ENCODE measurements around the gene RCAN3. TPM values are rescaled to one million over a fixed set of nuclear protein-coding genes. Genes with fewer than 3 reads are reported as not detected.

RCAN3 gene
- 100 to 1,000 TPM; 171 to 178 TPM for total RNA-seq
- 100 to 1,000 TPM; 112 to 123 TPM for polyA plus RNA-seq

- H3K27ac Mint-ChIP-seq, result peak within 1 kb of the TSS; percentile 92 to 99 (median 98)
- Histone ChIP-seq H3K9me3 (ENCODE audit: control insufficient read depth in 1 of 2, low read length in 2 of 2) (no peaks in the 10 kb centered on the region), H3K27ac (ENCODE audit: low read depth, low read length) (peak within 1 kb of the TSS; percentile 93), H3K27me3 (ENCODE audit: insufficient read depth, low read length) (no peaks in the 10 kb centered on the region), H3K4me3 (ENCODE audit: low read length in 2 of 2) (peak within 1 kb of the TSS; percentile 83 to 84), H3K4me1 (ENCODE audit: insufficient read depth, low read length) (peaks cover 67% of the 10 kb centered on the region), H3K36me3 (ENCODE audit: insufficient read depth, low read length) (no peaks in the 10 kb centered on the region)
- intact Hi-C loops (cut with micrococcal nuclease), result loop anchor here (1.0 to 10.0 kb wide), 8 partner anchors 16 to 422 kb away; partner anchors contain the start of genes CLIC4, NIPAL3 and SRRM1
- POLR2A ChIA-PET (ENCODE audit: partially characterized antibody), result interaction anchor here (0.7 to 16.6 kb wide), 26 partner anchors 9 to 426 kb away, joined by 3 to 459 read pairs (median 6); partner anchors contain the start of genes NIPAL3 and STPG1
- peak; percentile 89 to 93 (median 90) for DNase-seq
- peaks cover 43 to 83% (median 57%) of the 10 kb centered on the region in 4 donors for H3K4me1 Mint-ChIP-seq
- CTCF ChIA-PET (ENCODE audit: partially characterized antibody), result interaction anchor here (1.0 to 6.6 kb wide), 12 partner anchors 11 to 89 kb away, joined by 3 to 38 read pairs (median 8); partner anchors contain the start of genes NIPAL3 and STPG1
- peaks cover 0 to 4% (median 0%) of the 10 kb centered on the region in 8 donors for H3K9me3 Mint-ChIP-seq
- peaks cover 23 to 28% of the 10 kb centered on the region in 2 donors for H3K36me3 Mint-ChIP-seq
- H3K4me3 Mint-ChIP-seq, result peak within 1 kb of the TSS; percentile 96 to 100 (median 99)
- no peaks in the 10 kb centered on the region for H3K27me3 Mint-ChIP-seq
These were observed at the start of gene RCAN3 for GRCh38 chr1:24502709-24503058. Gene RCAN3 (plus strand): TSS chr1:24502836. CDS start chr1:24514373, 11,537 bp downstream.

GRCh38 chr1:24452922-24453485 is 49.6 kb upstream of the RCAN3 start:
- no peak for DNase-seq
- Mint-ChIP-seq H3K27ac (peak overlapping the region in 1 of 7 donors; percentile 59), H3K36me3 (peaks cover 72 to 84% of the 10 kb centered on the region in 2 donors), H3K9me3 (no peaks in the 10 kb centered on the region), H3K27me3 (no peaks in the 10 kb centered on the region), H3K4me1 (peaks cover 0 to 4% (median under 1%) of the 10 kb centered on the region in 4 donors), H3K4me3 (no peak overlapping the region)
- CTCF ChIA-PET (ENCODE audit: partially characterized antibody), result interaction anchor here (0.7 to 1.4 kb wide), 4 partner anchors 39 to 134 kb away, joined by 3 to 6 read pairs (median 4); no protein-coding TSS in a partner anchor
- H3K9me3 ChIP-seq (ENCODE audit: control insufficient read depth in 1 of 2, low read length in 2 of 2), result no peaks in the 10 kb centered on the region
- no peak overlapping the region for H3K4me3 ChIP-seq (ENCODE audit: low read length in 2 of 2)
- no peaks in the 10 kb centered on the region for H3K27me3 ChIP-seq (ENCODE audit: insufficient read depth, low read length)
- intact Hi-C loops (cut with micrococcal nuclease), result no loop called here
- no peak overlapping the region for H3K27ac ChIP-seq (ENCODE audit: low read depth, low read length)
- no peaks in the 10 kb centered on the region for H3K4me1 ChIP-seq (ENCODE audit: insufficient read depth, low read length)
- POLR2A ChIA-PET (ENCODE audit: partially characterized antibody), result interaction anchor here (0.9 to 1.3 kb wide), 2 partner anchors 38 to 48 kb away, joined by 3 to 4 read pairs; partner anchors contain the start of gene NIPAL3
- peaks cover 80% of the 10 kb centered on the region for H3K36me3 ChIP-seq (ENCODE audit: insufficient read depth, low read length)

- intact Hi-C loops (cut with micrococcal nuclease), result no loop called here
- ChIA-PET CTCF (ENCODE audit: partially characterized antibody) (interaction anchor here (2.1 kb wide), 1 partner anchor 32 kb away, joined by 5 read pairs; no protein-coding TSS in a partner anchor), POLR2A (ENCODE audit: partially characterized antibody) (interaction anchor here (1.3 kb wide), 1 partner anchor 47 kb away, joined by 4 read pairs; no protein-coding TSS in a partner anchor)
- Histone ChIP-seq H3K27me3 (ENCODE audit: insufficient read depth, low read length) (no peaks in the 10 kb centered on the region), H3K9me3 (ENCODE audit: control insufficient read depth in 1 of 2, low read length in 2 of 2) (no peaks in the 10 kb centered on the region), H3K36me3 (ENCODE audit: insufficient read depth, low read length) (peaks cover 74% of the 10 kb centered on the region), H3K4me1 (ENCODE audit: insufficient read depth, low read length) (no peaks in the 10 kb centered on the region), H3K27ac (ENCODE audit: low read depth, low read length) (no peak overlapping the region), H3K4me3 (ENCODE audit: low read length in 2 of 2) (no peak overlapping the region)
- peaks cover 75 to 85% of the 10 kb centered on the region in 2 donors for H3K36me3 Mint-ChIP-seq
- H3K9me3 Mint-ChIP-seq, result no peaks in the 10 kb centered on the region
- H3K4me3 Mint-ChIP-seq, result no peak overlapping the region
- DNase-seq, result no peak
- H3K27me3 Mint-ChIP-seq, result no peaks in the 10 kb centered on the region
- peaks cover 0 to 4% (median 3%) of the 10 kb centered on the region in 4 donors for H3K4me1 Mint-ChIP-seq
- peak overlapping the region in 2 of 7 donors; percentile 47 to 78 for H3K27ac Mint-ChIP-seq
These were observed 48.0 kb upstream of the RCAN3 start for GRCh38 chr1:24454673-24455072.

- Mint-ChIP-seq H3K4me1 (peaks cover 0 to 4% (median 3%) of the 10 kb centered on the region in 4 donors), H3K27me3 (no peaks in the 10 kb centered on the region), H3K36me3 (peaks cover 75 to 85% of the 10 kb centered on the region in 2 donors), H3K9me3 (no peaks in the 10 kb centered on the region), H3K27ac (no peak overlapping the region), H3K4me3 (no peak overlapping the region)
- no peak overlapping the region for H3K27ac ChIP-seq (ENCODE audit: low read depth, low read length)
- H3K36me3 ChIP-seq (ENCODE audit: insufficient read depth, low read length), result peaks cover 74% of the 10 kb centered on the region
- POLR2A ChIA-PET (ENCODE audit: partially characterized antibody), result interaction anchor here (1.3 kb wide), 1 partner anchor 31 kb away, joined by 6 read pairs; no protein-coding TSS in a partner anchor
- no peak for DNase-seq
- intact Hi-C loops (cut with micrococcal nuclease), result no loop called here
- H3K27me3 ChIP-seq (ENCODE audit: insufficient read depth, low read length), result no peaks in the 10 kb centered on the region
- no peak overlapping the region for H3K4me3 ChIP-seq (ENCODE audit: low read length in 2 of 2)
- CTCF ChIA-PET (ENCODE audit: partially characterized antibody), result interaction anchor here (1.0 to 2.1 kb wide), 2 partner anchors 31 to 40 kb away, joined by 4 to 5 read pairs; partner anchors contain the start of gene NIPAL3
- no peaks in the 10 kb centered on the region for H3K9me3 ChIP-seq (ENCODE audit: control insufficient read depth in 1 of 2, low read length in 2 of 2)
- no peaks in the 10 kb centered on the region for H3K4me1 ChIP-seq (ENCODE audit: insufficient read depth, low read length)
These were observed 47.4 kb upstream of the RCAN3 start for GRCh38 chr1:24455272-24455671.

GRCh38 chr1:24457866-24458265 is 44.8 kb upstream of the RCAN3 start:
- Histone ChIP-seq H3K27ac (ENCODE audit: low read depth, low read length) (no peak overlapping the region), H3K36me3 (ENCODE audit: insufficient read depth, low read length) (peaks cover 59% of the 10 kb centered on the region), H3K4me1 (ENCODE audit: insufficient read depth, low read length) (no peaks in the 10 kb centered on the region), H3K27me3 (ENCODE audit: insufficient read depth, low read length) (no peaks in the 10 kb centered on the region), H3K9me3 (ENCODE audit: control insufficient read depth in 1 of 2, low read length in 2 of 2) (no peaks in the 10 kb centered on the region), H3K4me3 (ENCODE audit: low read length in 2 of 2) (no peak overlapping the region)
- peaks cover 0 to 6% (median 4%) of the 10 kb centered on the region in 4 donors for H3K4me1 Mint-ChIP-seq
- intact Hi-C loops (cut with micrococcal nuclease), result no loop called here
- H3K36me3 Mint-ChIP-seq, result peaks cover 73 to 79% of the 10 kb centered on the region in 2 donors
- CTCF ChIA-PET (ENCODE audit: partially characterized antibody), result interaction anchor here (0.8 to 1.0 kb wide), 2 partner anchors 68 to 129 kb away, joined by 3 read pairs; no protein-coding TSS in a partner anchor
- H3K27ac Mint-ChIP-seq, result peak overlapping the region in 2 of 7 donors; percentile 44 to 57
- no peak overlapping the region for H3K4me3 Mint-ChIP-seq
- no peaks in the 10 kb centered on the region for H3K9me3 Mint-ChIP-seq
- POLR2A ChIA-PET (ENCODE audit: partially characterized antibody), result no interaction called here
- no peak for DNase-seq
- H3K27me3 Mint-ChIP-seq, result no peaks in the 10 kb centered on the region

GRCh38 chr1:24459551-24460266 is 42.9 kb upstream of the RCAN3 start:
- CTCF ChIA-PET (ENCODE audit: partially characterized antibody), result interaction anchor here (0.9 to 2.3 kb wide), 8 partner anchors 17 to 128 kb away, joined by 3 to 7 read pairs (median 3); partner anchors contain the start of gene NIPAL3

More at GRCh38 chr1:24459551-24460266, 42.9 kb upstream of the RCAN3 start:
- no peak for DNase-seq
- Histone ChIP-seq H3K4me3 (ENCODE audit: low read length in 2 of 2) (no peak overlapping the region), H3K4me1 (ENCODE audit: insufficient read depth, low read length) (peaks cover 4% of the 10 kb centered on the region), H3K9me3 (ENCODE audit: control insufficient read depth in 1 of 2, low read length in 2 of 2) (no peaks in the 10 kb centered on the region), H3K27ac (ENCODE audit: low read depth, low read length) (no peak overlapping the region), H3K27me3 (ENCODE audit: insufficient read depth, low read length) (no peaks in the 10 kb centered on the region), H3K36me3 (ENCODE audit: insufficient read depth, low read length) (peaks cover 50% of the 10 kb centered on the region)
- no peak overlapping the region for H3K4me3 Mint-ChIP-seq
- H3K36me3 Mint-ChIP-seq, result peaks cover 64 to 77% of the 10 kb centered on the region in 2 donors
- POLR2A ChIA-PET (ENCODE audit: partially characterized antibody), result interaction anchor here (1.3 to 1.6 kb wide), 3 partner anchors 43 to 45 kb away, joined by 3 to 4 read pairs (median 3); partner anchors contain the start of genes NIPAL3 and RCAN3
- H3K9me3 Mint-ChIP-seq, result no peaks in the 10 kb centered on the region
- peaks cover 8 to 16% (median 10%) of the 10 kb centered on the region in 4 donors for H3K4me1 Mint-ChIP-seq
- peak overlapping the region in 3 of 7 donors; percentile 12 to 74 (median 66) for H3K27ac Mint-ChIP-seq
- intact Hi-C loops (cut with micrococcal nuclease), result no loop called here
- H3K27me3 Mint-ChIP-seq, result no peaks in the 10 kb centered on the region
